ENCODE measurements around the gene LRRC4. TPM values are rescaled to one million over a fixed set of nuclear protein-coding genes. Genes with fewer than 3 reads are reported as not detected.

The LRRC4 gene
- total and polyA plus RNA-seq, 4 donors = 4.7 to 14.6 (median 6.9) TPM

- H3K9ac ChIP-seq (ENCODE audit: insufficient read depth in 1 of 2, low read length in 2 of 2) = no peak overlapping the region
- no peak for ATAC-seq (ENCODE audit: insufficient read depth, low FRiP score)
- H3K4me3 ChIP-seq = no peak overlapping the region
- WGBS, 2 donors = 65 to 81% methylated on average over 3 of the region's 3 CpGs
- H3K27me3 ChIP-seq (ENCODE audit: control insufficient read depth in 3 of 3, insufficient read depth in 3 of 3, low read length in 2 of 3) = no peaks in the 10 kb centered on the region
- H3K4me1 ChIP-seq (ENCODE audit: control insufficient read depth in 5 of 5, insufficient read depth in 5 of 5, low read length in 5 of 5) = peaks cover 14 to 41% (median 27%) of the 10 kb centered on the region in 5 donors
- peak; percentile 80 to 97 (median 97) for DNase-seq
- TF ChIP-seq CTCF (IDR thresholded peaks at IDR 0.05; ENCODE audit: control extremely low read depth, extremely low read depth) = no peak
- peak overlapping the region in 1 of 2 donors; percentile 60 for H3K27ac ChIP-seq (ENCODE audit: low read depth in 1 of 2, low read length in 1 of 2)
- H3K9me3 ChIP-seq (ENCODE audit: control insufficient read depth in 4 of 4, insufficient read depth in 3 of 4, low read length in 3 of 4) = peaks cover 0 to 1% (median 0%) of the 10 kb centered on the region in 4 donors
- peaks cover 0 to 11% (median 2%) of the 10 kb centered on the region in 4 donors for H3K36me3 ChIP-seq (ENCODE audit: control insufficient read depth in 4 of 4, insufficient read depth in 4 of 4, low read length in 4 of 4)
These were observed 35.9 kb downstream of the LRRC4 start for GRCh38 chr7:127995156-127995880.

GRCh38 chr7:127993987-127994386 lies 37.2 kb downstream of the LRRC4 start:
- H3K4me3 ChIP-seq = no peak overlapping the region
- H3K27ac ChIP-seq (ENCODE audit: low read depth in 1 of 2, low read length in 1 of 2) = no peak overlapping the region
- peaks cover 0 to 1% (median 0%) of the 10 kb centered on the region in 4 donors for H3K9me3 ChIP-seq (ENCODE audit: control insufficient read depth in 4 of 4, insufficient read depth in 3 of 4, low read length in 3 of 4)
- TF ChIP-seq CTCF (IDR thresholded peaks at IDR 0.05; ENCODE audit: control extremely low read depth, extremely low read depth) = no peak
- peaks cover 0 to 11% (median 2%) of the 10 kb centered on the region in 4 donors for H3K36me3 ChIP-seq (ENCODE audit: control insufficient read depth in 4 of 4, insufficient read depth in 4 of 4, low read length in 4 of 4)
- ATAC-seq (ENCODE audit: insufficient read depth, low FRiP score) (no peak), DNase-seq (no peak)
- H3K9ac ChIP-seq (ENCODE audit: insufficient read depth in 1 of 2, low read length in 2 of 2) = no peak overlapping the region
- WGBS, 2 donors = 95 to 96% methylated on average over 5 of the region's 5 CpGs
- H3K27me3 ChIP-seq (ENCODE audit: control insufficient read depth in 3 of 3, insufficient read depth in 3 of 3, low read length in 2 of 3) = no peaks in the 10 kb centered on the region
- H3K4me1 ChIP-seq (ENCODE audit: control insufficient read depth in 5 of 5, insufficient read depth in 5 of 5, low read length in 5 of 5) = peaks cover 12 to 51% (median 26%) of the 10 kb centered on the region in 5 donors

- no peak for TF ChIP-seq CTCF (IDR thresholded peaks at IDR 0.05; ENCODE audit: control extremely low read depth, extremely low read depth)
- Histone ChIP-seq H3K36me3 (ENCODE audit: control insufficient read depth in 4 of 4, insufficient read depth in 4 of 4, low read length in 4 of 4) (peaks cover 0 to 11% (median 2%) of the 10 kb centered on the region in 4 donors), H3K9me3 (ENCODE audit: control insufficient read depth in 4 of 4, insufficient read depth in 3 of 4, low read length in 3 of 4) (no peaks in the 10 kb centered on the region), H3K4me3 (no peak overlapping the region), H3K27ac (ENCODE audit: low read depth in 1 of 2, low read length in 1 of 2) (no peak overlapping the region), H3K9ac (ENCODE audit: insufficient read depth in 1 of 2, low read length in 2 of 2) (no peak overlapping the region), H3K27me3 (ENCODE audit: control insufficient read depth in 3 of 3, insufficient read depth in 3 of 3, low read length in 2 of 3) (no peaks in the 10 kb centered on the region), H3K4me1 (ENCODE audit: control insufficient read depth in 5 of 5, insufficient read depth in 5 of 5, low read length in 5 of 5) (peaks cover 14 to 58% (median 26%) of the 10 kb centered on the region in 5 donors)
- ATAC-seq (ENCODE audit: insufficient read depth, low FRiP score) (no peak), DNase-seq (no peak)
- WGBS, 2 donors = 95 to 98% methylated on average over 6 of the region's 6 CpGs
These were observed 37.9 kb downstream of the LRRC4 start for GRCh38 chr7:127993317-127993716.
